MV-4-11 (cell line): ENCODE data around the gene SDHC.

Experiments
- DNase-seq: peaks from one replicate; lab custom pipeline; 2025; lab: John Stamatoyannopoulos, UW

SDHC gene

DNA sequence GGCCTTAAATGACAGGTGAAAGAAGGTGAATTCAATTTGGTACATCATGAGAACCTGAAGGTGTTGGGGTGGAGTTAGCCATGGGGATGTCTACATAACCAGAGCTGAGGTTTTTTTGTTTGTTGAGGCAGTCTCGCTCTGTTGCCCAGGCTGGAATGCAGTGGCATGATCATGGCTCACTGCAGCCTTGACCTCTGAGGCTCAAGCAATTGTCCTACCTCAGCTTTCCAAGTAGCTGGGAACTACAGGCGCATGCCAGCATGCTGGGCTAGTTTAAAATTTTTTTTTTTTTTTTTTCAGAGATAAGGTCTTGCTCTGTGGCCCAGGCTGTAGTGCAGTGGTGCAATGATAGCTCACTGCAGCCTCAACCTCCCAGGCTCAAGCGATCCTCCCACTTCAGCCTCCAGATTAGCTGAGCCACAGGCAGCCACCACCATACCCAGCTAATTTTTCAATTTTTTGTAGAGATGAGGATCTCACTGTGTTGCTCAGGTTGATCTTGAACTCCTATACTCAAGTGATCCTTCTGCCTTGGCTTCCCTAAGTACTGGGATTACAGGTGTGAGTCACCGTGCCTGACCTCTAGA is 2.5 kb upstream of the SDHC start:
- no peak for DNase-seq

- DNase-seq = no peak
Observed at GRCh38 chr1:161313554-161314200, 504 bp upstream of the SDHC start.

DNA sequence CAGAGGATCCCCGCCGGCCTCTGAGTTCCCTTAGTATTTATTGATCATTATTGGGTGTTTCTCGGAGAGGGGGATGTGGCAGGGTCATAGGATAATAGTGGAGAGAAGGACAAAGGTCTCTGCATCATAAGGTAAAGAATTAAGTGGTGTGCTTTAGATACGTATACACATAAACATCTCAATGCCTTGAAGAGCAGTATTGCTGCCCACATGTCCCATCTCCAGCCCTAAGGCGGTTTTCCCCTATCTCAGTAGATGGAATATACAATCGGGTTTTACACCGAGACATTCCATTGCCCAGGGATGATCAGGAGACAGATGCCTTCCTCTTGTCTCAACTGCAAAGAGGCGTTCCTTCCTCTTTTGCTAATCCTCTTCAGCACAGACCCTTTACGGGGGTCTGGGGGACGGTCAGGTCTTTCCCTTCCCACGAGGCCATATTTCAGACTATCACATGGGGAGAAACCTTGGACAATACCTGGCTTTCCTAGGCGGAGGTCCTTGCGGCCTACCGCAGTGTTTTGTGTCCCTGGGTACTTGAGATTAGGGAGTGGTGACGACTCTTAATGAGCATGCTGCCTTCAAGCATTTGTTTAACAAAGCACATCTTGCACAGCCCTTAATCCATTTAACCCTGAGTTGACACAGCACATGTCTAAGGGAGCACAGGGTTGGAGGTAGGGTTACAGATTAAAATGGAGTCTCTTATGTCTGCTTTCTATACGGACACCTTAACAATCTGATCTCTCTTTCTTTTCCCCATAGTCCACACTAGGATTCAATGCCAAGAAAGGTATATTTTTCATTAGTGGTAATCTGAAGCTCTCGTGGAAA is 1.9 kb downstream of the SDHC start:
- DNase-seq = peak; percentile 20

DNA sequence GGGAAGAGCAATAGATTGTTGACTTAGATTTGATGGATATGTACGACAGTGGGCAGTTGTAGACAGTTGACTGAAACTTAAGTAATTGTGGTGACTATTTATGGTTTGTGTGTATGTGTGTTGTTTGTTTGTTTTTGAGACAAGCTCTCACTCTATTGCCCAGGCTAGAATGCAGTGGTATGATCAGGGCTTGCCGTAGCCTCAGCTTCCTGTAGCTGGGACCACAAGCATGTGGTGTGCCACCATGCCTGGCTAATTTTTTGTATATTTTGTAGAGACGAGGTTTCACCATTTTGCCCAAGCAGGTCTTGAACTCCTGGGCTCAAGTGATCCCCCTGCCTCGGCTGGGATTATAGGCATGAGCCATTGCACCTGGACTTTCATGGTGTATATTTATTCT is 9.8 kb downstream of the SDHC start:
- no peak for DNase-seq

- DNase-seq = no peak
Observed at GRCh38 chr1:161330346-161330745, 16.2 kb downstream of the SDHC start.

GRCh38 chr1:161333166-161333565 is 19.0 kb downstream of the SDHC start:
- DNase-seq = no peak

- no peak for DNase-seq
Observed at GRCh38 chr1:161335796-161336195, 21.6 kb downstream of the SDHC start.

DNA sequence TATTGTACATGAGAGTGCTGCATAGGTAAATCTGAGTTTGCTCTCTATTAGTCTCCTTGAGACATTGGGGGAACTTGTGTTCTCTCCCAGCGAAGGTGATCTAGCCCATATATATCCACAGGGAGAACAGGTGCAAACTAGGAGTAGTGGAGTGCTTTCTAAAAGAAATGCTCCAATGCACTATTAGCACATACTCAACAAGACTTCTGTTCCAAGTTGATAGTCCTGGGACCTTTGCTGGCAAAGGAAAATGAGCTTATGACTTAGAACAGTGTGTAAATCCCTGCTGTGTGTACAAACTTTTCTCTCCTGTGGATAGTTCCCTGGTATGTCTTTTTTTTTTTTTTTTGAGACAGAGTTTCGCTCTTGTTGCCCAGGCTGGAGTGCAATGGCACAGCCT is 28.0 kb downstream of the SDHC start:
- no peak for DNase-seq

DNA sequence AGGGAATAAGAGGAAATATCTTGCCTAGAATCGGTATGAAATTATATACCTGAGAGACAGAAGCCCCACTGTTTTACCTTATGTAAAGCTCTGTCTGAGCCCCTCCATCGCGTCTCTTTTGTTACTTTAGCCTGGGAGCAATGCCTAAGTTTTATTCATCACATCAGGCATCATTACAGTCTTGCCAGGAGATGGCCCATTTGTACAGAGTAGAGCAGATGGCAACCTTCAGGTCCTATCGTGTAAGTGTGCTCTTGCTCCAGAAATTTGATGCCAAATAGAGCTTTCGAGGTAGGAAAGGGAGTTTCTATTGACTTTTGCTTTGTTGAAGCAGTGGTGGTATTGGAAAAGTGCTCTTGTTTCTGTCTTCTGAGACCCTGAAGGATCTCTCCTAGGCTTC is 28.6 kb downstream of the SDHC start:
- no peak for DNase-seq

GRCh38 chr1:161350671-161351070 is 36.5 kb downstream of the SDHC start:
- DNase-seq = peak; percentile 82

- peak; percentile 49 for DNase-seq
Observed at GRCh38 chr1:161351482-161351881, 37.3 kb downstream of the SDHC start.

DNA sequence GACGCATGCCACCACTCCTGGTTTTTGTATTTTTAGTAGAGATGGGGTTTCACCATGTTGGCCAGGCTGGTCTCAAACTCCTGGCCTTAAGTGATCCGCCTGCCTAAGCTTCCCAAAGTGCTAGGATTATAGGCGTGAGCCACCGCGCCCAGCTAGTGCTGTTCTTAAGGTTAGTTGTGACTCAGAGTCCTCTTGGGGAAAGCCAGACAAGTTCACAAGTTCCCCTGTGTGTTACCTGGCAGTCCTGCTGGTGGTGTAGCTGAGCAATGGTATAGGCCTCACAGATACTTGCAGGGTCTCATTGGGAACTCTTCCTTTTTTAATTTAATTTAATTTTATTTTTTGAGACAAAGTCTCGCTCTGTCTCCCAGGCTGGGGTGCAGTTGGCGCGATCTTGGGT is 42.9 kb downstream of the SDHC start:
- no peak for DNase-seq

DNA sequence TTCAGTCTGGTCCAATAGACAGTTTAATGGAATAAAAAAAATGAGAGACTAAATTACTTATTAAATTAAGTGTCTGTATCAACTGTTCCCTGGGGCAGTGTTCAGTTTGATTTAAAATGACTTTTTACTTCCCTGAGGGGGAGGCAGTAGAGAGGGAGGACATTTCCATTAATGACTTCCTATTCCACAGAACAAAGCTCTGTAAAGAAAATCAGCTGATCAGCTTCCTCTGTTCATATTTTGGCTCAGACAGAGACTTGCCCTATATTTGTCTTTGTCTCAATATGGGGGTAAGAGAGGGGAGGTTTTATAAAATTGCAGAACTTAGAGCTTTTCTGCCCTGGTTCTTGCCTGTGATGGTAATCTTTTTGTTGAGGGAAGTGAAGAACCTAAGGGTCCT is 45.1 kb downstream of the SDHC start:
- DNase-seq = peak; percentile 59

GRCh38 chr1:161364332-161364731 is 50.2 kb downstream of the SDHC start:
- DNase-seq = no peak

DNA sequence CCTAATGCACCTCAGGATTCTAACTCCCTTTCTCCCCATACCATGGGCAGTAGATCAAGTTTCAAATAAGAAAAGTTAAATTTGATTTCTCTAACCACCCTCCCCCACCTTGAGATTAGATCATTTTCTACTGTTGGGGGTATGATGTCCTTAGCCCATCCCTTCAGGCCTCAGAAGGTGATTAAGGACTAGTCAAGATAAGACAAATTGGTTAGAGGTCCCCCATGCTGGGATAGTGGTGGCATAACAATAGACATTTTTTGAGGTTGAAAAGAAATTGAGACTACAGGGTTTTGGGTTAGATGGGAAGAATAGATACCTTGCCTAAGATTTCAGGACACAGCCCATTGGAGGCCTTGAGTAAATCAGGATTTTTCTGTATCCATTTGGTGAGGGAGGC is 51.0 kb downstream of the SDHC start:
- DNase-seq = no peak

GRCh38 chr1:161367684-161368400 is 53.7 kb downstream of the SDHC start, which contains the start of gene CFAP126:
CFAP126 (minus strand) TSS chr1:161367876; CDS start chr1:161367868, 8 bp downstream.
- DNase-seq = peak; percentile 83

DNA sequence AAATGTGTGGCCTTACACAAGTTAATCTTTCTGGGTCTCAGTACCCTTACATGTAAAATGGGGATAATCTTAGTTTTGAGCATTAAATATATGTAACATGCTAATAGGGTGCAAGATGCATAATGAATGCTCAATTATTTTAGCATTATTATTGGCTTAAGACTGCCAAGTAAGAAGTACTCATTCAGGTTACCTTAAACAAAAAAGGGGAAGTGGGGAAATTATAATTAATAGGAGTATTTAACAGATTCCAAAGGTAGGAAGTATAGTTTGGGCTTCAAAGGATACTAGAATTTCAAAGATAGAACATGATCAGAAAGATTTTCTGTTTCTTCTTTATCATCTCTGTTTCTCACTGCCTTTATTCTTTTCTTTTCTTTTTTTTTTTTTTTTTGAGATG is 59.3 kb downstream of the SDHC start:
- DNase-seq = no peak

DNA sequence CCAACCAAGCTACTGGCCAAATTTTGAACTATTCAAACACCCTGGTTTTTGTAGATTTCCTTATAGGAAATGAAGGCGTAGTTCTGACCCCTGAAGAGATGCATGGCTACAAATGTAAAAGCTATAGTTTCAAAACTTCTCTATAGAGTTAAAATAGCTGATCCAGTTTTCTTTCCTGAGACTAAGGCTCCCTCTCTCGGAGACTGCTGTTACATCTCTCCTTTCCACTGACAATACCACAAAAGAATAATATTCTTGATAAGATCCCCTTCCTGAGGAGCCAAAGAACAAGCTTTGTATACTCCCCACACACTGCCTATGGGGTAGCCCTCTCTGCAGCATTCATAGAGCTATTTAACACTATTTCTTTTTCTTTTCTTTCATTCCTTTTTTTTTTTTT is 60.2 kb downstream of the SDHC start:
- DNase-seq = peak; percentile 37

- no peak for DNase-seq
Observed at GRCh38 chr1:161378014-161378413, 63.8 kb downstream of the SDHC start.

- no peak for DNase-seq
Observed at GRCh38 chr1:161379071-161379470, 64.9 kb downstream of the SDHC start.

- peak; percentile 37 for DNase-seq
Observed at GRCh38 chr1:161381707-161382106, 67.5 kb downstream of the SDHC start.

DNA sequence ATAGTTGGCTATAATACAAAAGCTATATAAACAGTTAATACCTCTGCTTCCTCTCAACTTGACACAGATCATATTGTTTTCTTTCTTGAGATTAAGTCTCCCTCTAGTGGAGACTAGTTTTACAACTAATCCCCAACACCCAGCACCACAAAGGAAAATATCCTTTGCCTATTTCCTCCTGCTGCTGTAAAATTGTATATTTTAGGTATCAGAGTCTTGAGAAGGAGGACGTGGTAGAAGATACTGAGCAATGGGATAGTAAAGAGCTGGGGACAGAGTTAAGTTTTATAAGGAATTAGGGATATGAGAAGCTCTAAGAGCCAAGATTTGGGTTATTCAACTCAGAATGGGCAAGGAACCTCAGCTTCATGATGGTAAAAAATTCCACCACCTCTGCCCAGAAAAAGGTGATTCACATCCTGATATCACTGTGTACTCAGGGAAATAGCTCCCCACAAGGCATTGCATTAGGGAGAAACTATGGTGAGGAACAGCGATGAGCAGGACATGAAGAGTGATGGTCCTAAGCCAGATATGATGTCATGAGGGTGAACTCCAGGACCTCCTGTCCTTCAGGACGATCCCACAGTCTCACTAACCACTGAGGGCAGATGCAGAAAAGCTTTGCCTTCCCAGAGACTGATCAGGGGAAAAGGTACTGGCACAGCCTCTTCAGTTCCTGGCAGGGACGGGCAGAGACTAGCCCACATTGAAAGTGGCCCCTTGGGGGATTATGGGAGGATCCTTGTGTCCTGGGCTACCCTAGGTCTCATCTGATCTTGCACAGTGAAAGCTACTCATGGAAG is 68.2 kb downstream of the SDHC start:
- peak; percentile 66 for DNase-seq
